Anterior cingulate cortex (tissue), 58 donors: ENCODE measurements around the gene HTR1B.
A peak's percentile ranks its signal among the peaks of the same experiment; 100 is the strongest.

Experiments
- DNase-seq, 58 donors: peaks; one replicate each; lab custom pipeline; 2025; lab: John Stamatoyannopoulos, UW

The HTR1B gene

GRCh38 chr6:77463308-77463860, at the start of gene HTR1B:
Gene HTR1B (minus strand): TSS chr6:77463491. CDS start chr6:77463403, 88 bp downstream.
- peak in 2 of 58 donors; percentile 18 to 38 for DNase-seq

- DNase-seq = no peak
These were observed 49.3 kb upstream of the HTR1B start for GRCh38 chr6:77512554-77512953.

GRCh38 chr6:77511860-77512259, 48.6 kb upstream of the HTR1B start:
- no peak for DNase-seq

GRCh38 chr6:77502981-77503380, 39.7 kb upstream of the HTR1B start:
- no peak for DNase-seq

- no peak for DNase-seq
These were observed 29.2 kb upstream of the HTR1B start for GRCh38 chr6:77492530-77492929.

- no peak for DNase-seq
These were observed 24.6 kb upstream of the HTR1B start for GRCh38 chr6:77487808-77488425.

- no peak for DNase-seq
These were observed 19.7 kb upstream of the HTR1B start for GRCh38 chr6:77482981-77483380.

GRCh38 chr6:77474973-77475372, 11.7 kb upstream of the HTR1B start:
- no peak for DNase-seq

GRCh38 chr6:77474286-77474956, 11.1 kb upstream of the HTR1B start:
- no peak for DNase-seq

GRCh38 chr6:77470983-77471382, 7.7 kb upstream of the HTR1B start:
- DNase-seq = no peak

GRCh38 chr6:77468939-77469338, 5.6 kb upstream of the HTR1B start:
- no peak for DNase-seq

GRCh38 chr6:77466451-77467437, 3.5 kb upstream of the HTR1B start:
- peak in 1 of 58 donors; percentile 3 for DNase-seq

- peak in 12 of 58 donors; percentile 9 to 47 (median 24) for DNase-seq
These were observed 2.8 kb upstream of the HTR1B start for GRCh38 chr6:77466055-77466450.

- DNase-seq = no peak
These were observed 1.2 kb upstream of the HTR1B start for GRCh38 chr6:77464495-77464867.

- peak in 3 of 58 donors; percentile 23 to 45 (median 36) for DNase-seq
These were observed 687 bp upstream of the HTR1B start for GRCh38 chr6:77463861-77464494.

- peak in 3 of 58 donors; percentile 10 to 32 (median 12) for DNase-seq
These were observed 658 bp downstream of the HTR1B start for GRCh38 chr6:77462359-77463307.

GRCh38 chr6:77461796-77462195, 1.5 kb downstream of the HTR1B start:
- no peak for DNase-seq

- DNase-seq = no peak
These were observed 4.9 kb downstream of the HTR1B start for GRCh38 chr6:77458421-77458820.

- DNase-seq = peak in 25 of 58 donors; percentile 4 to 72 (median 29)
These were observed 5.5 kb downstream of the HTR1B start for GRCh38 chr6:77457720-77458349.
